ENCODE results near the gene SLC26A9. TPM values are rescaled to one million over a fixed set of nuclear protein-coding genes. Genes with fewer than 3 reads are reported as not detected.

SLC26A9 gene
- polyA plus RNA-seq, 1 of the 3 experiments (the other 2 are of a cell fraction), result not detected

DNA sequence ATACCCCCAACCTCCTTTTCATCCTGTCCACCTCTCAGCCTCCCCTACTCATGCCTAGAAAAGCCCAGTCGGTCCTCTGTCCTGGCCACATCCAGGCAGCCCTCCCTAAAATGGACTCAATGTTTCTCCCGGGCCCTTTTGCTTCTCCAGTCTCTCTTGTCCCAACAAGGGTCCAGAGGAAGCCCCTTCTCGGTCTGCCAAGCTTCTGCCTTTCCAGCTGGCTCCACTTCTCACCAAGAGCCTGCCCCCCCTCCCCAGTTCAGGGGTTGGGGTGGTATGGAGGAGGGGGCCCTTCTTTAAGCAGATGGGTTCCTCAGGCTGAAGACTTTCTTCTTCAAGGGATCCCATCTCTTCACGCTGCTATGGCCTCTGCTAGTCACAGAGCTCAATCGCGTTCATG lies 36.0 kb upstream of the SLC26A9 start (continued):
- TF ChIP-seq, protein P1, sequence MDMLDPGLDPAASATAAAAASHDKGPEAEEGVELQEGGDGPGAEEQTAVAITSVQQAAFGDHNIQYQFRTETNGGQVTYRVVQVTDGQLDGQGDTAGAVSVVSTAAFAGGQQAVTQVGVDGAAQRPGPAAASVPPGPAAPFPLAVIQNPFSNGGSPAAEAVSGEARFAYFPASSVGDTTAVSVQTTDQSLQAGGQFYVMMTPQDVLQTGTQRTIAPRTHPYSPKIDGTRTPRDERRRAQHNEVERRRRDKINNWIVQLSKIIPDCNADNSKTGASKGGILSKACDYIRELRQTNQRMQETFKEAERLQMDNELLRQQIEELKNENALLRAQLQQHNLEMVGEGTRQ (IDR thresholded peaks at IDR 0.05; ENCODE audit: borderline replicate concordance, low read depth, low read length), result no peak
- TF ChIP-seq JUND (IDR thresholded peaks at IDR 0.05), result no peak
- TF ChIP-seq RFX5 (IDR thresholded peaks at IDR 0.05; ENCODE audit: low read length), result no peak
- TF ChIP-seq CHD2 (IDR thresholded peaks at IDR 0.05; ENCODE audit: low read length, partially characterized antibody), result no peak
- no peak for TF ChIP-seq NFIC (IDR thresholded peaks at IDR 0.05; ENCODE audit: borderline replicate concordance)
- TF ChIP-seq TEAD4 (IDR thresholded peaks at IDR 0.05; ENCODE audit: borderline replicate concordance, insufficient read depth), result no peak

DNA sequence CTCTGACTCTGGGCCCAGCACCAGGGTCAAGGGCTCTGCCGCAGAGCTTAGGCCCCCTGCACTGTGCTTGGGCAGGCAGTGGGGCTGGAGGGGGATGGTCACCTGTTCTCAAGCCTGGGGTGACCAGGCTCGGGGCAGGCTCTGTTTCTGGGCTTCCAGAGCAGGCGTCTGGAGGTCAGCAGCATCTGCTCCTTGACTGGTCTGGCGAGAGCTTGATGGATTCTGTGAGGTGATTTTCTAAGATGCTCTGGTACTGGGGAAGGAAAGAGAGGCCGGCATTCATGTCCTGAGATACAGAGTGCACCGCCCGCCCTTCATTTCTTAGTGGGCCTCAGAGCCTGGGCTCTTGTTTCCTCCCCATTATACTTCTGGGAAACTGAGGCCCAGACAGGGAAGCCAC lies 35.4 kb upstream of the SLC26A9 start:
- Histone ChIP-seq H3K4me1 (ENCODE audit: control insufficient read depth in 1 of 2, insufficient read depth in 2 of 2, low read depth in 1 of 2, low read length in 1 of 2) (peaks cover 0 to 12% of the 10 kb centered on the region in 2 experiments; a peak in 1 of 4 replicates), H3K27me3 (ENCODE audit: insufficient read depth) (no peaks in the 10 kb centered on the region), H3K9ac (no peak overlapping the region), H3K36me3 (replicated peaks in 1 of 2; ENCODE audit: control insufficient read depth in 1 of 2, insufficient read depth in 2 of 2, low read length in 1 of 2) (no peaks in the 10 kb centered on the region), H4K20me1 (ENCODE audit: insufficient read depth) (no peaks in the 10 kb centered on the region), H3K9me3 (no peaks in the 10 kb centered on the region), H3K9me2 (no peaks in the 10 kb centered on the region), H3K27ac (ENCODE audit: low read depth in 2 of 2, low read length in 1 of 2) (no peak overlapping the region), H3K4me3 (ENCODE audit: low read depth in 2 of 2, low read length in 1 of 2) (no peak overlapping the region), H2AFZ (ENCODE audit: low read depth) (no peak overlapping the region), H3K79me2 (ENCODE audit: insufficient read depth) (no peaks in the 10 kb centered on the region), H3K4me2 (no peak overlapping the region), H3F3A (replicated peaks; ENCODE audit: insufficient read depth) (no peaks in the 10 kb centered on the region)
- ChIA-PET CTCF (interaction anchor here (1.2 to 12.5 kb wide), 18 partner anchors 8 to 320 kb away, joined by 3 to 366 read pairs (median 32); partner anchors contain the start of gene SLC26A9), POLR2A (no interaction called here)
- TF ChIP-seq SIN3A (IDR thresholded peaks at IDR 0.05; ENCODE audit: borderline replicate concordance, low read depth, low read length), result no peak
- TF ChIP-seq NFIC (IDR thresholded peaks at IDR 0.05; ENCODE audit: borderline replicate concordance), result no peak
- TF ChIP-seq, protein P2, sequence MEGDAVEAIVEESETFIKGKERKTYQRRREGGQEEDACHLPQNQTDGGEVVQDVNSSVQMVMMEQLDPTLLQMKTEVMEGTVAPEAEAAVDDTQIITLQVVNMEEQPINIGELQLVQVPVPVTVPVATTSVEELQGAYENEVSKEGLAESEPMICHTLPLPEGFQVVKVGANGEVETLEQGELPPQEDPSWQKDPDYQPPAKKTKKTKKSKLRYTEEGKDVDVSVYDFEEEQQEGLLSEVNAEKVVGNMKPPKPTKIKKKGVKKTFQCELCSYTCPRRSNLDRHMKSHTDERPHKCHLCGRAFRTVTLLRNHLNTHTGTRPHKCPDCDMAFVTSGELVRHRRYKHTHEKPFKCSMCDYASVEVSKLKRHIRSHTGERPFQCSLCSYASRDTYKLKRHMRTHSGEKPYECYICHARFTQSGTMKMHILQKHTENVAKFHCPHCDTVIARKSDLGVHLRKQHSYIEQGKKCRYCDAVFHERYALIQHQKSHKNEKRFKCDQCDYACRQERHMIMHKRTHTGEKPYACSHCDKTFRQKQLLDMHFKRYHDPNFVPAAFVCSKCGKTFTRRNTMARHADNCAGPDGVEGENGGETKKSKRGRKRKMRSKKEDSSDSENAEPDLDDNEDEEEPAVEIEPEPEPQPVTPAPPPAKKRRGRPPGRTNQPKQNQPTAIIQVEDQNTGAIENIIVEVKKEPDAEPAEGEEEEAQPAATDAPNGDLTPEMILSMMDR (IDR thresholded peaks at IDR 0.05), result no peak
- TF ChIP-seq RAD21 (IDR thresholded peaks at IDR 0.05; ENCODE audit: low read length), result no peak
- TF ChIP-seq POLR2AphosphoS5 (IDR thresholded peaks at IDR 0.05; ENCODE audit: low read depth, low read length), result no peak
- no peak for TF ChIP-seq JUND (IDR thresholded peaks at IDR 0.05)
- no peak for TF ChIP-seq TEAD4 (IDR thresholded peaks at IDR 0.05; ENCODE audit: borderline replicate concordance, insufficient read depth)
- no peak for TF ChIP-seq RCOR1 (IDR thresholded peaks at IDR 0.05; ENCODE audit: low read length)
- TF ChIP-seq, protein P3, sequence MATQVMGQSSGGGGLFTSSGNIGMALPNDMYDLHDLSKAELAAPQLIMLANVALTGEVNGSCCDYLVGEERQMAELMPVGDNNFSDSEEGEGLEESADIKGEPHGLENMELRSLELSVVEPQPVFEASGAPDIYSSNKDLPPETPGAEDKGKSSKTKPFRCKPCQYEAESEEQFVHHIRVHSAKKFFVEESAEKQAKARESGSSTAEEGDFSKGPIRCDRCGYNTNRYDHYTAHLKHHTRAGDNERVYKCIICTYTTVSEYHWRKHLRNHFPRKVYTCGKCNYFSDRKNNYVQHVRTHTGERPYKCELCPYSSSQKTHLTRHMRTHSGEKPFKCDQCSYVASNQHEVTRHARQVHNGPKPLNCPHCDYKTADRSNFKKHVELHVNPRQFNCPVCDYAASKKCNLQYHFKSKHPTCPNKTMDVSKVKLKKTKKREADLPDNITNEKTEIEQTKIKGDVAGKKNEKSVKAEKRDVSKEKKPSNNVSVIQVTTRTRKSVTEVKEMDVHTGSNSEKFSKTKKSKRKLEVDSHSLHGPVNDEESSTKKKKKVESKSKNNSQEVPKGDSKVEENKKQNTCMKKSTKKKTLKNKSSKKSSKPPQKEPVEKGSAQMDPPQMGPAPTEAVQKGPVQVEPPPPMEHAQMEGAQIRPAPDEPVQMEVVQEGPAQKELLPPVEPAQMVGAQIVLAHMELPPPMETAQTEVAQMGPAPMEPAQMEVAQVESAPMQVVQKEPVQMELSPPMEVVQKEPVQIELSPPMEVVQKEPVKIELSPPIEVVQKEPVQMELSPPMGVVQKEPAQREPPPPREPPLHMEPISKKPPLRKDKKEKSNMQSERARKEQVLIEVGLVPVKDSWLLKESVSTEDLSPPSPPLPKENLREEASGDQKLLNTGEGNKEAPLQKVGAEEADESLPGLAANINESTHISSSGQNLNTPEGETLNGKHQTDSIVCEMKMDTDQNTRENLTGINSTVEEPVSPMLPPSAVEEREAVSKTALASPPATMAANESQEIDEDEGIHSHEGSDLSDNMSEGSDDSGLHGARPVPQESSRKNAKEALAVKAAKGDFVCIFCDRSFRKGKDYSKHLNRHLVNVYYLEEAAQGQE (IDR thresholded peaks at IDR 0.05; ENCODE audit: low read depth, low read length), result no peak
- WGBS (ENCODE audit: low lambda C conversion rate), result 59% methylated on average over 6 of the region's 7 CpGs
- no peak for DNase-seq
